NCI-H748 treated with DMSO at 0.1 percent for 48 hours (cell line): ENCODE data around the gene FMNL1.
"Not testable (repeated sequence)": the region's sequence is repeated elsewhere in the genome, so short reads cannot be mapped to it uniquely, and the experiment has no call there.

Experiments used
- DNase-seq: peaks from one replicate; lab custom pipeline; 2025; lab: John Stamatoyannopoulos, UW

The FMNL1 gene

GRCh38 chr17:45234641-45235415, 13.1 kb downstream of the FMNL1 start:
- DNase-seq, result peak; percentile 43

- peak; percentile 53 for DNase-seq
Observed at GRCh38 chr17:45235416-45236281, 14.0 kb downstream of the FMNL1 start.

GRCh38 chr17:45236282-45236606, 14.6 kb downstream of the FMNL1 start:
- DNase-seq, result no peak

GRCh38 chr17:45237686-45238085, 16.0 kb downstream of the FMNL1 start:
- DNase-seq, result no peak

GRCh38 chr17:45238155-45238774, 16.6 kb downstream of the FMNL1 start:
- DNase-seq, result no peak

DNA sequence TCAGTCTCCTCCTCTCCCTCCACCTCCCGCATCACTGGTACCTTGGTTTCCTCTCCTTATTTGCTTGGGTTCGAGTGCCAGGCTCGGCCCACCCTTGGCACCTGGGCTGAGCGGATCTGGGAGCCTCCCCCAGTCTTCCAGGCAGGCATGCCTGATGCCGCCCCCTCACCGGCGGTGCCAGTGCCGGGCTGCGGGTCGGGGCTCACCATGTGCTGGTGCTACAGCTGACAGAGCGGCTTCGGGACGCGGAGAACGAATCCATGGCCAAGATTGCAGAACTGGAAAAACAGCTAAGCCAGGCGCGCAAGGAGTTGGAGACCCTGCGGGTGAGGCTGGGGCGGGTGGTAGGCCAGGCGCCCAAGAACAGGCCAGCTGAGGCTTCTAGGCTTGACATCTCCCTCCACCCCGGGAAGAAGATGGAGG, 19.2 kb downstream of the FMNL1 start:
- no peak for DNase-seq

DNA sequence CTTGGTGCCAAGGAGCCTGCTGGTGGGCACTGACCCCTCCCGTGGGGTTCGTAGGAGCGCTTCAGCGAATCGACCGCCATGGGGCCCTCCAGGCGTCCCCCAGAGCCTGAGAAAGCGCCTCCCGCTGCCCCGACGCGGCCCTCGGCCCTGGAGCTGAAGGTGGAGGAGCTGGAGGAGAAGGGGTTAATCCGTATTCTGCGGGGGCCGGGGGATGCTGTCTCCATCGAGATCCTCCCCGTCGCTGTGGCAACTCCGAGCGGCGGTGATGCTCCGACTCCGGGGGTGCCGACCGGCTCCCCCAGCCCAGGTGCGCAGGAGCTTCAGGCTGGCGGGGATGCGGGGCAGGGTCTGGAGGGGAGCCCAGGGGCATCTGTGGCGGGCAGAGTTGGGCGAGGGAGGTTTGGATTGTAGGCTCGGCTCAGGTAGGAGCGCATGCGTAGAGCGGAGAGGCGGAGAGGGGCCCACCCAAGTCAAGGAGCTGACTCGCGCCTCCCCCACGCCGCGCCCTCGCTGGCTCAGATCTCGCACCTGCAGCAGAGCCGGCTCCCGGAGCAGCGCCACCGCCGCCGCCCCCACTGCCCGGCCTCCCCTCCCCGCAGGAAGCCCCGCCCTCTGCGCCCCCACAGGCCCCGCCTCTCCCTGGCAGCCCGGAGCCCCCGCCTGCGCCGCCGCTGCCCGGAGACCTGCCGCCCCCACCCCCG, 19.8 kb downstream of the FMNL1 start:
- DNase-seq, result peak; percentile 64

DNA sequence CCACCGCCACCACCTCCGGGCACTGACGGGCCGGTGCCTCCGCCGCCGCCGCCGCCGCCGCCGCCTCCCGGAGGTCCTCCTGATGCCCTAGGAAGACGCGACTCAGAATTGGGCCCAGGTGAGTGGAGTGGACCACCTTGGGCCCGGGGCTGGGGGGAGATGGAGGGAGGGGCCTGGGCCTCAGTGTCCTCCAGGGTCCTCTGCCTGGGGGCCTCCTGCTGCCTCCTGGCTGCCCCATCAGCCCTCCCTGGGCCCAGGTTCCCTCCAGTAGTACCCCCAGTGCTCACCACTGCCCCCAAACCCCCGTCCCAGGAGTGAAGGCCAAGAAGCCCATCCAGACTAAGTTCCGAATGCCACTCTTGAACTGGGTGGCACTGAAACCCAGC, 20.3 kb downstream of the FMNL1 start:
- no peak for DNase-seq

- no peak for DNase-seq
Observed at GRCh38 chr17:45243750-45244149, 22.1 kb downstream of the FMNL1 start.

DNA sequence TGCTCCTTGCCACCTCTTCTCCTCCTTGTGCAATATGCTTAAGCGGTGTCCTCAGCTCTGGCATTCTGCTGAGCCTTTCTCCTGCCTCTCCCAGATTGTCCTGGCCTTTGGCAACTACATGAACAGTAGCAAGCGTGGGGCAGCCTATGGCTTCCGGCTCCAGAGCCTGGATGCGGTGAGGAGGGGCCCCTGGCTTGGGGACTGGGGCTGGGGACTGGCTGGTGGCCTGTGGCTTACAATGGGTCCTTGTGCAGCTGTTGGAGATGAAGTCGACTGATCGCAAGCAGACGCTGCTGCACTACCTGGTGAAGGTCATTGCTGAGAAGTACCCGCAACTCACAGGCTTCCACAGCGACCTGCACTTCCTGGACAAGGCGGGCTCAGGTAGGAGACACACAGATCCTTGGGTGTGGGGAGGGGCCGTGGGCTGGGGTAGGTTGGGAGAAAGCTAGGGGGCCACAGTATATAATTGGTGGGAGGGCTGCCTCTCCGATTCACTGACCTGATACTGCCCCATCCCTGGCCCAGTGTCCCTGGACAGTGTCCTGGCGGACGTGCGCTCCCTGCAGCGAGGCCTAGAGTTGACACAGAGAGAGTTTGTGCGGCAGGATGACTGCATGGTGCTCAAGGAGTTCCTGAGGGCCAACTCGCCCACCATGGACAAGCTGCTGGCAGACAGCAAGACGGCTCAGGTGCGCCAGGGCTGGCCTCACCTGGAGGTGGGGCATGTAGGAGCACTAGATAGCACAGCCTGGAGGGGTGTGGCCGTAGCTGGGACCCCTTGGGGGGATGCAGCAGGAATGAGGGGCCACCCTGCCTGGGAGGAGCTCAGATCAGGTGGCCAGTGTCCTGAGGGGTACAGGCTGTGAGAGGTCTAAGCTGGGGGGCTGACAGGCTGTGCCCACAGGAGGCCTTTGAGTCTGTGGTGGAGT, 23.3 kb downstream of the FMNL1 start:
- no peak for DNase-seq

DNA sequence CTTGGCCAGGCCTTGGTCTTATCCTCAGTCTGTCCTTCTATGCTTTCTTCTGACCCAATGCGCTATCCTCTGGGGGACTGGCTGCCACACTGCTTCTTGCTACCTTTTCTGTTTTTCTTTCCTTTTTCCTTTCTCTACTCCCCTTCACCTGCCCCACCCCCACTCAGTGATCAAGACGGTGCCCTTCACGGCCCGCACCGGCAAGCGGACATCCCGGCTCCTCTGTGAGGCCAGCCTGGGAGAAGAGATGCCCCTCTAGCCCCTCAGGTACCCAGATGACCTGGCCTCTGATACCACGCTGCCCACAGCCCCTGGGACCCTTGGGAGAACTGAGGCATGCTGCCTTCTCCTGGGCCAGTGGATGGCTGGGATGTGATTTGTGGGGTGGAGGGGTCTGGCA, 24.7 kb downstream of the FMNL1 start:
- no peak for DNase-seq

DNA sequence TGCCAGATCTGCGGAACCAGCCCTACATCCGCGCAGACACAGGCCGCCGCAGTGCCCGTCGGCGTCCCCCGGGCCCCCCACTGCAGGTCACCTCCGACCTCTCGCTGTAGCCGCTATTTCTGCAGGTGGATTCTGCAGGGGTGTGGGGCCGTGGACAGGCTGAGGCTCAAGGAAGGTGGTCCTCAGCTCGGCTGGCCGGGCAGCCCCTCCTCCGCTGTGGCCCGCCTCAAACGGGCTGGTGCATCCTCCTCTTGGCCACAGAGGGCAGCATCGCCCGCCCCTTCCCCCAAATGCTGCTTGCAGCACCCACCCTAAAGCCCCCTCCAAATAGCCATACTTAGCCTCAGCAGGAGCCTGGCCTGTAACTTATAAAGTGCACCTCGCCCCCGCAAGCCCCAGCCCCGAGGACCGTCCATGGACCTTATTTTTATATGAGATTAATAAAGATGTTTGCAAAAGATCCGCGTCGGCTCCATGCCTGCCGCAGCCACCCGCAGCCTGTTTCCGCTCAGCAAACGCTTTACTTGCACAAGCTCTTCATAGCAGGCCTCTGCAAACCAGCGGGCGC, 25.3 kb downstream of the FMNL1 start:
- DNase-seq, result no peak

GRCh38 chr17:45247429-45248131, 25.9 kb downstream of the FMNL1 start:
- peak; percentile 94 for DNase-seq

- DNase-seq, result peak; percentile 7
Observed at GRCh38 chr17:45248132-45248957, 26.7 kb downstream of the FMNL1 start.

- DNase-seq, result no peak
Observed at GRCh38 chr17:45251931-45252330, 30.2 kb downstream of the FMNL1 start.

DNA sequence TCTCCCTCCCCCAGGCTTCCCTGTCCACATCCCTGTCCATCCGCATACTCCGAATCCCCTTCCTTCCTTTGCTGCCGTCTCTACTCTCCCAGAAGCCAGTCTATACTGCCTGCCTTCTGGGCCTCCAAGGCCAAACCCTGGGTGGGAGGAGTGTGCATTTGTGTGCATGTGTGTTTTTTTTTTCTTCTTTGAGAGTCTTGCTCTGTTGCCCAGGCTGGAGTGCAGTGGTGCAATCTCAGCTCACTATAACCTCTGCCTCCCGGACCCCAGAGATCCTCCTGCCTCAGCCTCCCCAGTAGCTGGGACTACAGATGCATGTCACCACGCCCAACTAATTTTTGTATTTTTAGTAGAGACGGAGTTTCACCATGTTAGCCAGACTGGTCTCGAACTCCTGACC, 31.6 kb downstream of the FMNL1 start:
- DNase-seq, result not testable (repeated sequence)

- DNase-seq, result no peak
Observed at GRCh38 chr17:45253879-45254278, 32.2 kb downstream of the FMNL1 start.

- no peak for DNase-seq
Observed at GRCh38 chr17:45255358-45255757, 33.7 kb downstream of the FMNL1 start.
